CD4-positive, alpha-beta T cell treated with Interleukin-4 for 1 hour (primary cell): ENCODE results near the gene MYO10.
"Not testable (repeated sequence)": the region's sequence is repeated elsewhere in the genome, so short reads cannot be mapped to it uniquely, and the experiment has no call there.

Experiments used
- DNase-seq, 2 donors: peaks; one replicate each; pipeline ENCODE4 v3.0.0-alpha.2; 2020 to 2022

Gene MYO10

GRCh38 chr5:16884595-16884994, 51.5 kb downstream of the MYO10 start:
- DNase-seq, result no peak

GRCh38 chr5:16883806-16884205, 52.3 kb downstream of the MYO10 start:
- DNase-seq, result no peak

GRCh38 chr5:16883176-16883575, 52.9 kb downstream of the MYO10 start:
- DNase-seq, result no peak

- DNase-seq, result no peak
Measured at GRCh38 chr5:16881251-16881650, 54.8 kb downstream of the MYO10 start.

GRCh38 chr5:16880547-16880946, 55.5 kb downstream of the MYO10 start:
- DNase-seq, result no peak

- no peak for DNase-seq
Measured at GRCh38 chr5:16879650-16880049, 56.4 kb downstream of the MYO10 start.

GRCh38 chr5:16879191-16879590, 56.9 kb downstream of the MYO10 start:
- no peak for DNase-seq

- DNase-seq, result no peak
Measured at GRCh38 chr5:16877267-16877935, 58.7 kb downstream of the MYO10 start.

GRCh38 chr5:16874424-16874823, 61.7 kb downstream of the MYO10 start:
- DNase-seq, result not testable (repeated sequence)

GRCh38 chr5:16871746-16872339, 64.2 kb downstream of the MYO10 start:
- DNase-seq, result no peak

- DNase-seq, result no peak
Measured at GRCh38 chr5:16870878-16871277, 65.2 kb downstream of the MYO10 start.

- no peak for DNase-seq
Measured at GRCh38 chr5:16869821-16870796, 66.0 kb downstream of the MYO10 start.

- DNase-seq, result no peak
Measured at GRCh38 chr5:16867577-16867953, 68.5 kb downstream of the MYO10 start.

- DNase-seq, result no peak
Measured at GRCh38 chr5:16866795-16867576, 69.1 kb downstream of the MYO10 start.

- no peak for DNase-seq
Measured at GRCh38 chr5:16866273-16866672, 69.8 kb downstream of the MYO10 start.

- no peak for DNase-seq
Measured at GRCh38 chr5:16865151-16865550, 70.9 kb downstream of the MYO10 start.

- no peak for DNase-seq
Measured at GRCh38 chr5:16864631-16865131, 71.4 kb downstream of the MYO10 start.

GRCh38 chr5:16863469-16863946, 72.6 kb downstream of the MYO10 start:
- DNase-seq, result no peak

- DNase-seq, result no peak
Measured at GRCh38 chr5:16862777-16863176, 73.3 kb downstream of the MYO10 start.

GRCh38 chr5:16859346-16859745, 76.7 kb downstream of the MYO10 start:
- no peak for DNase-seq

GRCh38 chr5:16858151-16858550, 77.9 kb downstream of the MYO10 start:
- no peak for DNase-seq

- no peak for DNase-seq
Measured at GRCh38 chr5:16857635-16858034, 78.5 kb downstream of the MYO10 start.

GRCh38 chr5:16856531-16856930, 79.6 kb downstream of the MYO10 start:
- DNase-seq, result no peak
